MM.1S (cell line): ENCODE results near the gene PLCG1.

Source experiments
- DNase-seq: peaks from one replicate; pipeline ENCODE4 v3.0.0-alpha.2; 2015
- H2AFZ ChIP-seq: fragments of 300-600 bp; sonication (generic); 2 replicates; pipeline ENCODE4 v1.6.0; 2016; ENCODE audit warnings: antibody characterized with exemption, low read length
- H3F3A ChIP-seq: fragments of 300-600 bp; sonication (generic); 2 replicates; pipeline ENCODE4 v1.6.1; 2016; ENCODE audit warnings: mild to moderate bottlenecking, antibody characterized with exemption, low read length, moderate library complexity, mixed read lengths; ENCODE audit not compliant: insufficient read depth
- H3K27ac ChIP-seq: fragments of 300-600 bp; sonication (generic); 2 replicates; pipeline ENCODE4 v1.5.1; 2016; ENCODE audit warnings: mild to moderate bottlenecking, low read length
- H3K27me3 ChIP-seq: fragments of 300-600 bp; sonication (generic); replicated peaks from 2 replicates; pipeline ENCODE4 v1.6.0; 2016; ENCODE audit warnings: low read length; ENCODE audit not compliant: insufficient read depth
- H3K36me3 ChIP-seq: fragments of 300-600 bp; sonication (generic); replicated peaks from 2 replicates; pipeline ENCODE4 v1.6.1; 2016; ENCODE audit warnings: mild to moderate bottlenecking, low read length, mixed read lengths; ENCODE audit not compliant: insufficient read depth
- H3K4me1 ChIP-seq: fragments of 300-600 bp; sonication (generic); 2 replicates; pipeline ENCODE4 v1.6.1; 2016; ENCODE audit warnings: low read length, mixed read lengths
- H3K4me2 ChIP-seq: fragments of 300-600 bp; sonication (generic); 2 replicates; pipeline ENCODE4 v1.6.0; 2016; ENCODE audit warnings: low read depth, low read length
- H3K4me3 ChIP-seq: fragments of 300-600 bp; sonication (generic); 2 replicates; pipeline ENCODE4 v1.5.1; 2016; ENCODE audit warnings: low read length, mixed read lengths
- H3K79me2 ChIP-seq: fragments of 300-600 bp; sonication (generic); 2 replicates; pipeline ENCODE4 v1.6.1; 2016; ENCODE audit warnings: mixed run types, low read length, mixed read lengths
- H3K9ac ChIP-seq: fragments of 300-600 bp; sonication (generic); 2 replicates; pipeline ENCODE4 v1.6.1; 2016; ENCODE audit warnings: low read length, mixed read lengths
- H3K9me2 ChIP-seq: fragments of 300-600 bp; sonication (generic); replicated peaks from 2 replicates; pipeline ENCODE4 v1.6.1; 2016; ENCODE audit warnings: mild to moderate bottlenecking, low read length, mixed read lengths; ENCODE audit not compliant: insufficient read depth
- H3K9me3 ChIP-seq: fragments of 300-600 bp; sonication (generic); replicated peaks from 2 replicates; pipeline ENCODE4 v1.6.1; 2016; ENCODE audit warnings: mild to moderate bottlenecking, low read length, mixed read lengths; ENCODE audit not compliant: insufficient read depth
- H4K20me1 ChIP-seq: fragments of 300-600 bp; sonication (generic); 2 replicates; pipeline ENCODE4 v1.6.1; 2016; ENCODE audit warnings: mild to moderate bottlenecking, low read length, moderate library complexity, mixed read lengths; ENCODE audit not compliant: insufficient read depth
- CTCF ChIP-seq: fragments of 300-600 bp; sonication (generic); IDR thresholded peaks from 2 replicates; pipeline ENCODE4 v1.5.1; 2016; ENCODE audit warnings: antibody characterized with exemption, low read length, mixed read lengths
- EZH2 ChIP-seq: fragments of 300-600 bp; sonication (generic); optimal IDR thresholded peaks from 2 replicates; pipeline ENCODE3; 2017; ENCODE audit warnings: low read depth, mild to moderate bottlenecking, antibody characterized with exemption, low read length, mixed read lengths
- EZH2phosphoT487 ChIP-seq: fragments of 300-600 bp; sonication (generic); IDR thresholded peaks from 2 replicates; pipeline ENCODE4 v1.6.1; 2018; ENCODE audit warnings: antibody characterized with exemption, low read length

PLCG1 gene

GRCh38 chr20:41169791-41170351 is 32.5 kb downstream of the PLCG1 start:
- Histone ChIP-seq H2AFZ (no peak overlapping the region), H3K27me3 (no peaks in the 10 kb centered on the region), H3K4me2 (no peak overlapping the region), H3K9ac (no peak overlapping the region), H3K9me3 (no peaks in the 10 kb centered on the region), H3F3A (peaks cover 8% of the 10 kb centered on the region; the same call in 1 of the 2 replicates), H3K36me3 (peaks cover 11% of the 10 kb centered on the region; the same call in 1 of the 2 replicates), H4K20me1 (peaks cover 10% of the 10 kb centered on the region; the same call in 1 of the 2 replicates), H3K9me2 (no peaks in the 10 kb centered on the region), H3K4me1 (peaks cover 23% of the 10 kb centered on the region), H3K27ac (no peak overlapping the region), H3K4me3 (no peak overlapping the region), H3K79me2 (no peaks in the 10 kb centered on the region)
- no peak for TF ChIP-seq EZH2
- no peak for TF ChIP-seq CTCF
- TF ChIP-seq EZH2phosphoT487: no peak
- DNase-seq: no peak

GRCh38 chr20:41170386-41171105 is 33.2 kb downstream of the PLCG1 start:
- Histone ChIP-seq H2AFZ (no peak overlapping the region), H3K79me2 (no peaks in the 10 kb centered on the region), H3K9me2 (no peaks in the 10 kb centered on the region), H3K27ac (no peak overlapping the region), H3K27me3 (no peaks in the 10 kb centered on the region), H3F3A (peaks cover 8% of the 10 kb centered on the region; the same call in 1 of the 2 replicates), H3K9me3 (no peaks in the 10 kb centered on the region), H3K9ac (no peak overlapping the region), H3K4me3 (no peak overlapping the region), H3K4me1 (peaks cover 23% of the 10 kb centered on the region), H3K4me2 (no peak overlapping the region), H4K20me1 (peaks cover 10% of the 10 kb centered on the region; the same call in 1 of the 2 replicates), H3K36me3 (peaks cover 11% of the 10 kb centered on the region; the same call in 1 of the 2 replicates)
- DNase-seq: no peak
- no peak for TF ChIP-seq EZH2
- no peak for TF ChIP-seq CTCF
- no peak for TF ChIP-seq EZH2phosphoT487

- TF ChIP-seq EZH2 (no peak), EZH2phosphoT487 (no peak), CTCF (no peak)
- Histone ChIP-seq H3K9ac (no peak overlapping the region), H4K20me1 (peaks cover 10% of the 10 kb centered on the region; the same call in 1 of the 2 replicates), H2AFZ (no peak overlapping the region), H3K9me2 (no peaks in the 10 kb centered on the region), H3F3A (peaks cover 8% of the 10 kb centered on the region; the same call in 1 of the 2 replicates), H3K4me3 (no peak overlapping the region), H3K27ac (no peak overlapping the region), H3K4me1 (peaks cover 16% of the 10 kb centered on the region), H3K9me3 (no peaks in the 10 kb centered on the region), H3K36me3 (peaks cover 11% of the 10 kb centered on the region; the same call in 1 of the 2 replicates), H3K27me3 (no peaks in the 10 kb centered on the region), H3K4me2 (no peak overlapping the region), H3K79me2 (no peaks in the 10 kb centered on the region)
- no peak for DNase-seq
These were observed 34.5 kb downstream of the PLCG1 start for GRCh38 chr20:41171736-41172295.
